C4-2B (cell line): ENCODE results near the gene EXO5.

Experiments used
- ZFX ChIP-seq: fragments of 450-650 bp; IDR thresholded peaks from 2 replicates; pipeline ENCODE4 v1.6.1; 2017
- TF ChIP-seq, protein P1 (sequence below): fragments of 450-650 bp; conservative IDR thresholded peaks from 2 replicates; pipeline ENCODE4 v1.5.1; 2017; ENCODE audit warnings: mild to moderate bottlenecking

- TF ChIP-seq, protein P1, sequence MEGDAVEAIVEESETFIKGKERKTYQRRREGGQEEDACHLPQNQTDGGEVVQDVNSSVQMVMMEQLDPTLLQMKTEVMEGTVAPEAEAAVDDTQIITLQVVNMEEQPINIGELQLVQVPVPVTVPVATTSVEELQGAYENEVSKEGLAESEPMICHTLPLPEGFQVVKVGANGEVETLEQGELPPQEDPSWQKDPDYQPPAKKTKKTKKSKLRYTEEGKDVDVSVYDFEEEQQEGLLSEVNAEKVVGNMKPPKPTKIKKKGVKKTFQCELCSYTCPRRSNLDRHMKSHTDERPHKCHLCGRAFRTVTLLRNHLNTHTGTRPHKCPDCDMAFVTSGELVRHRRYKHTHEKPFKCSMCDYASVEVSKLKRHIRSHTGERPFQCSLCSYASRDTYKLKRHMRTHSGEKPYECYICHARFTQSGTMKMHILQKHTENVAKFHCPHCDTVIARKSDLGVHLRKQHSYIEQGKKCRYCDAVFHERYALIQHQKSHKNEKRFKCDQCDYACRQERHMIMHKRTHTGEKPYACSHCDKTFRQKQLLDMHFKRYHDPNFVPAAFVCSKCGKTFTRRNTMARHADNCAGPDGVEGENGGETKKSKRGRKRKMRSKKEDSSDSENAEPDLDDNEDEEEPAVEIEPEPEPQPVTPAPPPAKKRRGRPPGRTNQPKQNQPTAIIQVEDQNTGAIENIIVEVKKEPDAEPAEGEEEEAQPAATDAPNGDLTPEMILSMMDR, result no peak
- TF ChIP-seq ZFX, result no peak
Measured at GRCh38 chr1:40479156-40479555, 29.4 kb upstream of the EXO5 start.
